Vagina (tissue), 2 donors: Measurements from ENCODE around the gene MAP3K7. TPM values are rescaled to one million over a fixed set of nuclear protein-coding genes. Genes with fewer than 3 reads are reported as not detected.

Experiments
- DNase-seq, 2 donors: peaks; one replicate each; pipeline ENCODE4 v3.0.0-alpha.2; 2017; ENCODE audit errors: extremely low spot score in 2 of 2
- H3K27ac ChIP-seq: fragments of 200-600 bp; sonication (generic); one replicate; pipeline ENCODE4 v1.5.1; 2019
- H3K27me3 ChIP-seq: fragments of 200-600 bp; sonication (generic); one replicate; pipeline ENCODE4 v1.5.1; 2019
- H3K36me3 ChIP-seq, 2 donors: fragments of 200-600 bp; sonication (generic); one replicate each; pipeline ENCODE4 v1.5.1; 2017 to 2019
- H3K4me1 ChIP-seq: fragments of 200-600 bp; sonication (generic); one replicate; pipeline ENCODE4 v1.5.1; 2019
- H3K4me3 ChIP-seq, 2 donors: fragments of 200-600 bp; sonication (generic); 1 replicate in 1 of 2; 2 replicates in 1 of 2; pipeline ENCODE4 v1.5.1; 2016 to 2019
- H3K9me3 ChIP-seq: fragments of 200-600 bp; sonication (generic); one replicate; pipeline ENCODE4 v1.5.1; 2019
- CTCF ChIP-seq, 3 experiments: fragments of 450-650 bp in 2 of 3; fragments of 200-600 bp in 1 of 3; sonication (generic) in 1 of 3; IDR thresholded peaks; one replicate each; pipeline ENCODE4 v1.5.1; 2017 to 2019; ENCODE audit warnings: antibody characterized with exemption in 3 of 3, mild to moderate bottlenecking in 2 of 3, moderate library complexity in 2 of 3
- POLR2A ChIP-seq, 2 donors: fragments of 450-650 bp; IDR thresholded peaks; one replicate each; pipeline ENCODE4 v1.6.1; 2017; ENCODE audit warnings: antibody characterized with exemption in 2 of 2, mild to moderate bottlenecking in 2 of 2, moderate library complexity in 2 of 2
- POLR2AphosphoS5 ChIP-seq, 2 donors: sonication (generic); formaldehyde crosslinking; IDR thresholded peaks; one replicate each; pipeline ENCODE4 v1.9.0; 2017; ENCODE audit warnings: antibody characterized with exemption in 2 of 2, mild to moderate bottlenecking in 2 of 2, low read depth in 1 of 2; ENCODE audit not compliant: insufficient read depth in 1 of 2
- intact Hi-C: fragments of 100-400 bp; cut with DNase I; formaldehyde crosslinking; loops from one replicate; pipeline ENCODE4 v1.15.1; 2023
- total RNA-seq: library from RNA; depleted of rRNA; stranded (reverse); fragments of >200 nt; gene quantifications from one replicate; pipeline ENCODE4 v1.2.3, GENCODE V29; 2016

The MAP3K7 gene
- total RNA-seq, 1 donor from 2014 or later = 27.0 TPM

- Histone ChIP-seq H3K4me1 (peaks cover 6% of the 10 kb centered on the region), H3K36me3 (no peaks in the 10 kb centered on the region), H3K9me3 (no peaks in the 10 kb centered on the region), H3K27ac (no peak overlapping the region), H3K27me3 (no peaks in the 10 kb centered on the region), H3K4me3 (no peak overlapping the region)
- DNase-seq = no peak
- no peak for TF ChIP-seq CTCF (IDR thresholded peaks at IDR 0.05)
- no peak for TF ChIP-seq POLR2A (IDR thresholded peaks at IDR 0.05)
- no peak for TF ChIP-seq POLR2AphosphoS5 (IDR thresholded peaks at IDR 0.05; ENCODE audit: insufficient read depth in 1 of 2, low read depth in 1 of 2)
- intact Hi-C loops = loop anchor here (5.0 kb wide), 1 partner anchor 521 kb away; no protein-coding TSS in a partner anchor
These were observed 108.6 kb downstream of the MAP3K7 start for GRCh38 chr6:90478278-90478677.

- H3K4me3 ChIP-seq = no peak overlapping the region
- TF ChIP-seq POLR2AphosphoS5 (IDR thresholded peaks at IDR 0.05; ENCODE audit: insufficient read depth in 1 of 2, low read depth in 1 of 2) = no peak
- TF ChIP-seq CTCF (IDR thresholded peaks at IDR 0.05) = no peak
- H3K4me1 ChIP-seq = peaks cover 6% of the 10 kb centered on the region
- DNase-seq = no peak
- no peaks in the 10 kb centered on the region for H3K36me3 ChIP-seq
- intact Hi-C loops = loop anchor here (5.0 kb wide), 1 partner anchor 520 kb away; no protein-coding TSS in a partner anchor
- H3K27me3 ChIP-seq = no peaks in the 10 kb centered on the region
- H3K9me3 ChIP-seq = no peaks in the 10 kb centered on the region
- no peak overlapping the region for H3K27ac ChIP-seq
These were observed 109.5 kb downstream of the MAP3K7 start for GRCh38 chr6:90477366-90477765.

GRCh38 chr6:90472716-90473115, 114.2 kb downstream of the MAP3K7 start:
- H3K4me1 ChIP-seq = no peaks in the 10 kb centered on the region
- no peaks in the 10 kb centered on the region for H3K36me3 ChIP-seq
- no peak overlapping the region for H3K4me3 ChIP-seq
- no peak for TF ChIP-seq POLR2A (IDR thresholded peaks at IDR 0.05)
- no peak for TF ChIP-seq CTCF (IDR thresholded peaks at IDR 0.05)
- TF ChIP-seq POLR2AphosphoS5 (IDR thresholded peaks at IDR 0.05; ENCODE audit: insufficient read depth in 1 of 2, low read depth in 1 of 2) = no peak
- H3K9me3 ChIP-seq = no peaks in the 10 kb centered on the region
- no peaks in the 10 kb centered on the region for H3K27me3 ChIP-seq
- DNase-seq = no peak
- intact Hi-C loops = no loop called here
- H3K27ac ChIP-seq = no peak overlapping the region

- H3K4me3 ChIP-seq = no peak overlapping the region
- no peak overlapping the region for H3K27ac ChIP-seq
- DNase-seq = no peak
- no peak for TF ChIP-seq POLR2A (IDR thresholded peaks at IDR 0.05)
- no peak for TF ChIP-seq POLR2AphosphoS5 (IDR thresholded peaks at IDR 0.05; ENCODE audit: insufficient read depth in 1 of 2, low read depth in 1 of 2)
- no peak for TF ChIP-seq CTCF (IDR thresholded peaks at IDR 0.05)
- no peaks in the 10 kb centered on the region for H3K4me1 ChIP-seq
- no peaks in the 10 kb centered on the region for H3K9me3 ChIP-seq
- intact Hi-C loops = no loop called here
- no peaks in the 10 kb centered on the region for H3K27me3 ChIP-seq
- H3K36me3 ChIP-seq = no peaks in the 10 kb centered on the region
These were observed 115.6 kb downstream of the MAP3K7 start for GRCh38 chr6:90471263-90471662.

GRCh38 chr6:90469906-90470305, 117.0 kb downstream of the MAP3K7 start:
- Histone ChIP-seq H3K36me3 (no peaks in the 10 kb centered on the region), H3K4me1 (no peaks in the 10 kb centered on the region), H3K4me3 (no peak overlapping the region), H3K9me3 (no peaks in the 10 kb centered on the region), H3K27me3 (no peaks in the 10 kb centered on the region), H3K27ac (no peak overlapping the region)
- TF ChIP-seq CTCF (IDR thresholded peaks at IDR 0.05) (no peak), POLR2A (IDR thresholded peaks at IDR 0.05) (no peak), POLR2AphosphoS5 (IDR thresholded peaks at IDR 0.05; ENCODE audit: insufficient read depth in 1 of 2, low read depth in 1 of 2) (peak in 1 of 2 donors; percentile 15)
- intact Hi-C loops = no loop called here
- DNase-seq = no peak
